Measurements from ENCODE around the gene CLEC6A. TPM values are rescaled to one million over a fixed set of nuclear protein-coding genes. Genes with fewer than 3 reads are reported as not detected.
"Not testable (repeated sequence)": the region's sequence is repeated elsewhere in the genome, so short reads cannot be mapped to it uniquely, and the experiment has no call there.

Gene CLEC6A
- not detected in 2 replicates for total RNA-seq (2014; rRNA removed; shearing (Covaris generic); ENCODE audit: low replicate concordance)

DNA sequence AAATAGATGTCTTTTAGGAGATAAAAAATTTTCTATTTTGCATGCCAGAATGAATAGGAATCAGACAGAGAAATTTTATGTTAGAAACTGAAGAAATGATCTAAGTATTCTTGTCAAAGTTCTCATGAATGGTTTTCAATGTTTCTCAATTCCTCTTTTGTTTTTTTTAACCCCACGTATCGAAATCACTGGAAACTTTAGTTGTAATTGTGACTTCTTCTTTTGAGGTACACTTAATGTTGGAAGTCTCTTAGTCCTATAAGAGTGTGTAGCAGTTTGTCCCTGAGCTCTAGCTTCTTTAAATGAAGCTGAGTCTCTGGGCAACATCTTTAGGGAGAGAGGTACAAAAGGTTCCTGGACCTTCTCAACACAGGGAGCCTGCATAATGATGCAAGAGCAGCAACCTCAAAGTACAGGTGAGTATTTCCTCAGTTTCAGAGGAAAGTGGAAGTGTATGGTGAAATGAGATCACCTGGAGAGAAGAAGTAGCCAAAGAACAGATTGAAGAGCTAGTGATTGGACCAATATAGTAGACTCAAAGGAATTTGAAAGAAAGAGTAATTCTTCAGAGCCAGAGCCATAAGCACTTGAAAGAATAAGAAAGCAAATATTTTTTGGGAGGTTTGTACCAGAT is at the start of gene CLEC6A:
TSS of gene CLEC6A (plus strand) at position 236 of the 634 bp plus-strand sequence. CDS start at position 386, 150 bp downstream.
- Histone ChIP-seq H3K4me3 (no peak within 1 kb of the TSS), H3K27me3 (peaks cover 10% of the 10 kb centered on the region; the same call in 1 of the 2 replicates), H3K36me3 (no peaks in the 10 kb centered on the region), H3K9me3 (no peaks in the 10 kb centered on the region)
- no peak for DNase-seq

DNA sequence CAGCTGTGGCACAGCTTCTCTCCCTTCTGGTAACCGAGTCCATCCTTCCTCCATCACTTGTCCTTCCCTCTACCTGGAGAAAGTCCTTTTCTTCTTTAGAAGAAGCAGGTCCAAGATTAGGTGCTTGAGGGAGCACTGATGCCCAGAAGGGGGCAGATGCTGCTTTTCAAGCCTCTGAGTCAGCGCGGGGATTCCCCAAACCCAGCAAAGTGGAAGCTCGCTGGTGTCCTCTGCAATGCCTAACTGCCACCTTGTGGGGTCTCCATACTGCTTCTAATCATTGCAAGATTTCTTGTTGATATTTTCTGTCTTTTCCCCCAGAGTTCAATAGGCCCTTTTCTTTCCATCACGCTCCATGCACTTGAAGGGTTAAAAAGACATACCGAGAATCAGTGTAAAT is 36.2 kb upstream of the CLEC6A start:
- H3K9me3 ChIP-seq, H3K27me3 ChIP-seq, H3K36me3 ChIP-seq, DNase-seq, H3K4me3 ChIP-seq: not testable (repeated sequence)

DNA sequence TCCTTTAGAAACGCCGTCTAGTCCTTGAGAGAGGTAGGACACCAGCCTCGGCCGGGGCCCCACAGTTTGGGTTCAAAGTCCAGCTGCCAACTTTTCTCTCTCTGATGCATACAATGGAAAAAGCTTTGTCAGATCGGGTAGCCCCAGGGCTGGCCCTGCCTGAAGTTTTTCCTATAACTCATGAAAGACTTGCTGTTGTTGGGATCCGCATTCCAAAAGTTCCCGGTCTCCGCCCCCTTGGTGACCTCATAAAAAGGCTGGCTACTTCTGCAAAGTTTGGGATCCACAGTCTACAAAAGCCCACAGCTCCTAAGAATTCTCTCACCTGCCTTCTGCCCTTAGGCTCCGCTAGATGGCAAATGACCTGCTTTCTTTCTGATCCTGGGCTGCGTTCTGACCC is 35.3 kb upstream of the CLEC6A start:
- no peaks in the 10 kb centered on the region for H3K36me3 ChIP-seq
- DNase-seq = no peak
- H3K27me3 ChIP-seq = no peaks in the 10 kb centered on the region
- H3K4me3 ChIP-seq = no peak overlapping the region
- no peaks in the 10 kb centered on the region for H3K9me3 ChIP-seq

DNA sequence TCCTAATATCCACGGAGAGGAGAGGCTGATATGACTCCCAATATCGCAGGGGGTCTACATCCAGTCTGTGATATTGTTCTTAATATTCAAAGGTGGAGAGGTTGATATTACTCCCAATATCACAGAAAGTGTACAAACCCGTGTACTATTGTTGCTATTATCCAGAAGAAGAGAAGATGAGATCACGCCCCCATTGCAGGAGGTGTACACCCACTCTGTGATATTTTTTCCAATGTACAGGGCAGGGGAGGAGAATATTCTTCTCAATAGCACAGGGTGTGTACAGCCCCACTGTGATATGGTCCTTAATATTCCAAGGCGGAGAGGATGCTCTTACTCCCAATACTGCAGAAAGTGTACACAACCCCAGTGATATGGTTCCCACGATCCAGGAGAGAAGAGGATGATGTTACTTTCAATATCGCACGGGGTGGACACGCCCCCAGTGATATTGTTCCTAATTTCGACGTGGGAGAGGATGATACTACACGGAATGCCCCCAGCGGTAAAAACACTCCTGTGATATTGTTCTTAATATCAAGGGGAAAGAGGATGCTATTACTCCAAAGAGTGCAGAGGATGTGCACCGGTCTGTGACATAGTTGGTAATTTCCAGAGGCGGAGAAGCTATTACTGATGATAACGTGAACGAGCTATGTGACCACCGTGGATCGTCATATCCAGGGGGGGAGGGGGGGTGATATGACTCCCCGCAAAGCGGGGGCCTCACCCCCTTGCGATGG is 11.1 kb upstream of the CLEC6A start:
- not testable (repeated sequence) for H3K9me3 ChIP-seq, DNase-seq, H3K36me3 ChIP-seq, H3K4me3 ChIP-seq, H3K27me3 ChIP-seq

DNA sequence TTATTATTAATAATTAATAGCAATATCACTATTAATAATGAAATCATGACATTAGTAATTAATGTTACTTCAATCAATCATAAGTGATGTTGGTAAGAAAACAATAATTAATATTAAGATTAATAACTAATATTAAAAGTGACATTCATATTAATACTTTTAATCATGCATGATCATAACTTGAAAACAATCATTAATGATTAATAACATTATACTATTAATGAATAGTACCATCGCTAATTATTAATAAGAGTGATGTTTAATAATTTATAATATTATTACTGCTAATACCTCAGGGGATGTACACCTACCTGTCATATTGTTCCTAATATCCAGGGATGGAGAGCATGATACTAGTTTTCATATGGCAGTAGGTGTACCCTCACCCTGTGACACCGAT is 10.0 kb upstream of the CLEC6A start:
- no peaks in the 10 kb centered on the region for H3K9me3 ChIP-seq
- 0 out of 2 replicates have a peak, but pooled peaks cover 2% of the 10 kb centered on the region for H3K27me3 ChIP-seq
- H3K4me3 ChIP-seq = no peak overlapping the region
- DNase-seq = no peak
- no peaks in the 10 kb centered on the region for H3K36me3 ChIP-seq

DNA sequence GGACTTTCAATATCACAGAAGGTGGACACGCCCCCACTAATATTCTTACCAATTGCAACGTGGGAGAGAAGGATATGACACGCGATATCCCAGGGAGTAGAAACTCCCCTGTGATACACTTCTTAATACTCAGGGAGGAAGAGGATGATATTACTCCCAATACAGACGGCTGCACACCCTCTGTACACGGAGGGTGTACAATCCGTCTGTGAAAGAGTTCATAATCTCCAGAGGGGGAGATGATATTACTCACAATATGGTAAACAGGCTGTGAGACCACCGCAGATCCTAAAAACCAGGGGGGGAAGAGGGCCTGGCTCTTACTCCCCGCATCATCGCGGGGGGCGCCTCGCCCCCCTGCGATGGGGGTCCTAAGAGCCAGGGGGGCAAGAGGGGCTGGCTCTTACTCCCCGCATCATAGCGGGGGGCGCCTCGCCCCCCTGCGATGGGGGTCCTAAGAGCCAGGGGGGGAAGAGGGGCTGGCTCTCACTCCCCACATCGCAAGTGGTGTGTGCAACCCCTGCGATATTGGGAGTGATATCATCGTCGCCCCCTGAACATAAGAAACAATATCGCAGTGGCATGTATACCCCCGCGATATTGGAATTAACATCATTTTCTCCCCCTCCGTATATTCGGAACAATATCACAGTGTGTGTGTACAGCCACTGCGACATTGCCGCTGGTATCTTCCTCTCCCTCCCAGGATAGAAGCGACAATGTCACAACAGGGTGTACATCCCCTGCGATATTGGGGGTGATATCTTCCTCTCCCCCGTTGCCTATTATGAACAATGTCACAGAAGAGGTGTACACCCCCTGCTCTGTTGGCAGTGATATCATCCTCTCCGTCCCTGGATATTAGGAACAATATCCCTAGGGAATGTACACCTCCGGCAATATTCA is 8.9 kb upstream of the CLEC6A start:
- H3K36me3 ChIP-seq = no peaks in the 10 kb centered on the region
- H3K4me3 ChIP-seq = no peak overlapping the region
- H3K27me3 ChIP-seq = peaks cover 2% of the 10 kb centered on the region; the same call in 1 of the 2 replicates
- no peaks in the 10 kb centered on the region for H3K9me3 ChIP-seq
- no peak for DNase-seq

DNA sequence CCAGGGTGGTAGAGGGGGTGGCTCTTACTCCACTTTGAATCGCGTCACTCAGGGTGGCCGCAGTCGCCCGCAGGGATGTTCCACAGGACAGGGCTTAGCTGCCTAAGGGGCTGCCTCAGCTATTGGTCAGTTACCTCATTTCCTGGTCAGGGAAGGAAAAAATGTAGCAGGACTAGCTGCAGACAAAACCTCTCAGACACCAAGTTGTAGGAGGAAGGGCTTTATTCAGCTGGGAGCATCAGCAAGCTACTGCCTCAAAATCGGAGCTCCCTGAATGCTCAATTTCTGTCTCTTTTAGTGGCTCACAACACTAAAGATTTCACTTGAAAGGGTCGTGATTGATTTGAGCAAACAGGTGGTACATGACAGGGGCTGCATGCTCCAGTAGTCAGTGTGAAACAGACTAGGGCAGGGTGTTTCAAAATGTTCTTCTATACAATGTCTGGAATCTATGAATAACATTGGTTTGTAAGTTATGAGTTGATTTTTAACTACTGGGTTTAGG is 6.4 kb upstream of the CLEC6A start:
- Histone ChIP-seq H3K9me3 (no peaks in the 10 kb centered on the region), H3K4me3 (no peak overlapping the region), H3K36me3 (no peaks in the 10 kb centered on the region), H3K27me3 (peaks cover 4% of the 10 kb centered on the region; the same call in 1 of the 2 replicates)
- no peak for DNase-seq

DNA sequence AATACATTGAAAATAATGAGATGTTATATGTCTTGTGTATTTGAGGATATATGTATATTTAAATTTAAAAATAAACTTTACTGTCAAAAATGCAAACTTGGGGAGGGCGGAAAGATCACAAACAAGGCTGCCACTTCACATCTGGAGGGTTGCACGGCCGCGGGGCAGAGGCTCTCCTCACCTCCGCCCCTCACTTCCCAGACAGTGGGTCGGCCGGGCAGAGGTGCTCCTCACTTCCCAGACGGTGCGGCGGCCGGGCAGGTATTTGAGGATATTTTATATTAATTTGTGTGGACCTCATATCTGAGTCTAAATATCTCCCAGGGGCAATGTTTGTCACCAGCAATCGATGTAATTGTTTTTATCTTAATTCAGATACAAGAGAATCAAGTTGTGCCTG is 3.7 kb upstream of the CLEC6A start:
- Histone ChIP-seq H3K4me3 (no peak overlapping the region), H3K9me3 (no peaks in the 10 kb centered on the region), H3K36me3 (no peaks in the 10 kb centered on the region), H3K27me3 (peaks cover 4% of the 10 kb centered on the region; the same call in 1 of the 2 replicates)
- DNase-seq = no peak

DNA sequence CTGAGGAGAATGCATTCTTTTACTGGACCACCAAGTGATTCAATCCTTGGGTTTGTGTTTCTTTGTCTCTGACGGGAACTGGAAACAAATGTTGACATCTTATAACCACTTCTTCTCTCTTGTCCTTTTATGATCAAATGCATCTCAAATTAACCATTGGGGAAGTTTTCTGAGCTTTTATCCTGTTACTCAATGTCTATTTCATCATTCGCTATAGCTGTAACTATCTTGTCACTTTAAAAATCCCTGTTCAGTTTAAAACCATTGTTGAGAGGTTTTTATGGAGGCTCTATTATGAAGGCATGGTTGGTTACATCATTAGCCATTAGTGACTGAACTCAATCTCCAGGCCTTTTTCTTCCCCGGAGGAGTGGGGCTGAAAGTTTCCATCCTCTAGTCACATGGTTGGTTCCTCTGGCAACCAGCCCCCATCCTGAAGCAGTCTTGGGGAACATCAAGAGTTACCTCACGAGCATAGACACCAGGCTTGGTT is 2.7 kb upstream of the CLEC6A start:
- Histone ChIP-seq H3K27me3 (peaks cover 7% of the 10 kb centered on the region; the same call in 1 of the 2 replicates), H3K36me3 (no peaks in the 10 kb centered on the region), H3K9me3 (no peaks in the 10 kb centered on the region), H3K4me3 (no peak overlapping the region)
- no peak for DNase-seq

DNA sequence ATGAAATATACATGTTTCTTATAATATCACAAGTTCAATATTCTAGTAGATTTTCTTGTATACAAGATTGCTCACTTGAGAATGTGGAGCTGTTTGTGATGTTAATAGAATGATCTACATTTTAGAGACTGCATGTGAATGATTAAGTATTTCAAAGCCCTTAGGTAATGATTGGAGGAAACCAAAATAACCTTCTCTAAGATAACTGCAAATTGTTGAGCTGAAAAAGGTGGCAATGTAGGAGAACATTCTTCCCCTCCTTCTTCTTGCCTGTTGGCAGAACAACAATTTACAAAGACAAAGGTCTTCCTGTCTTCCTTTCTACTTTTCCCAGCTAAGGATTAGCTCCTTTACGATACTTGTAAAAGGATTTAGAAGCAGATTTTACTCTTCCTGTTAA is 2.0 kb upstream of the CLEC6A start:
- Histone ChIP-seq H3K27me3 (peaks cover 7% of the 10 kb centered on the region; the same call in 1 of the 2 replicates), H3K36me3 (no peaks in the 10 kb centered on the region), H3K4me3 (no peak overlapping the region), H3K9me3 (no peaks in the 10 kb centered on the region)
- no peak for DNase-seq

DNA sequence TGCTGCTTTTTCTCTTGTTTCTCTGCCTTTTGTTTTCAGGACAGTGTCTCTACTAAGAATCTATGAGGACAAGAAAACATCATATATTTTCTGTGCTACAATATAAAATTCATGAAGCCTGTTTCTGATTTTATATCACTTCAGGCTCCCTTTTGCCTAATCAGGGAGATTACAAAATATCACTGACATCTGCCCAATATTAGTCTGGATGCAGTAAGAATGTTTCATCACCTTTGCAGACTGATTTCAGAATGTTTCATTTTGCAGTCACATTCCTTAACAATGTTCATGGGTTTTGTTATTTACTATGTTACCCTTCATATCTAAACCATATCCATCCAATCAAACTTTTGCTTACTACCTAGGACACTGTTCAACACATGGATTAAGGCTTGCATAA is 491 bp upstream of the CLEC6A start:
- Histone ChIP-seq H3K36me3 (no peaks in the 10 kb centered on the region), H3K27me3 (peaks cover 9% of the 10 kb centered on the region; the same call in 1 of the 2 replicates), H3K9me3 (no peaks in the 10 kb centered on the region), H3K4me3 (no peak overlapping the region)
- no peak for DNase-seq

DNA sequence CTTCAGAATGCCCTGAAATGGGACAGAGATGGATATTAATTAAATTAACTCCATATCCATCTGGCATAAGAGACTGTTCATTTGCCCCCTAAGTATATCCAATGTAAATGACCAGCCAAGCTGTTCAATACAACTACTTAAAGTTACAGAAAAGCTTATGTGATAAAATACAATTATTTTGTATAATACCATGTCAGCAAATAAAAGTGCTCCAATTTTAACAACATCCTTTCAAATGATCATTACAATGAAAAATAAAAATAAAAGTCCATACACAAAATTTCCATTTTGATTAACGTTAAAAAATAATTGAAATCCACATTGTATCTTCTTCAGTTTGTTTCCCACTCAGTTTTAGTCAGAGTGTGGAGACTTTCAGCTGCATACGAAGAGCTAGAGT is 5.7 kb downstream of the CLEC6A start:
- Histone ChIP-seq H3K36me3 (no peaks in the 10 kb centered on the region), H3K4me3 (no peak overlapping the region), H3K9me3 (no peaks in the 10 kb centered on the region), H3K27me3 (peaks cover 24% of the 10 kb centered on the region)
- DNase-seq = no peak

DNA sequence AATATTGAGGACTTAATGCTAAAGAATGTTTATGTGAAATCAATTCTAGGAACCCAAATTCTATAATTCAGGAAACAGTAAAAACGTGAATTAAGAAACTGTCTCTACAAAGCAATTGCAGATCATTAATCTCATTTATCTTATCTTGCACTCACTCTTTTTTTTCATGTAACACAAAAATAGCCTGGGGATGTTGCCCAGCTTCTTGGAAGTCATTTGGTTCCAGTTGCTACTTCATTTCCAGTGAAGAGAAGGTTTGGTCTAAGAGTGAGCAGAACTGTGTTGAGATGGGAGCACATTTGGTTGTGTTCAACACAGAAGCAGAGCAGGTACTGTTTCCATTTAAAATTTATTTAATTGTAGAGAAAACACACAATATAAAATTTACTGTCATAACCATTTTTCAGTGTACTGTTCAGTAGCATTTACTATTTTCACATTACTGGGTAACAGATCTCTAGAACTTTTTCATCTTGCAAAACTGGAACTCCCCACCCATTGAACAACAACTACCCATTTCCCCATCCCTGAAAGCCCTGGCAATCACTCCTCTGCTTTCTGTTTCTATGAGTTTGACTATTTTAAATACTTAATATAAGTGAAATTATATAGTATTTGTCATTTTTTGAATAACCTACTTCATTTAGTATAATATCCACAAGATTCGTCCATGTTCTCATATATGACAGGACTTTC is 9.7 kb downstream of the CLEC6A start:
- Histone ChIP-seq H3K9me3 (no peaks in the 10 kb centered on the region; the same call in 1 of the 2 replicates), H3K4me3 (no peak overlapping the region), H3K36me3 (no peaks in the 10 kb centered on the region), H3K27me3 (peaks cover 18% of the 10 kb centered on the region)
- no peak for DNase-seq

DNA sequence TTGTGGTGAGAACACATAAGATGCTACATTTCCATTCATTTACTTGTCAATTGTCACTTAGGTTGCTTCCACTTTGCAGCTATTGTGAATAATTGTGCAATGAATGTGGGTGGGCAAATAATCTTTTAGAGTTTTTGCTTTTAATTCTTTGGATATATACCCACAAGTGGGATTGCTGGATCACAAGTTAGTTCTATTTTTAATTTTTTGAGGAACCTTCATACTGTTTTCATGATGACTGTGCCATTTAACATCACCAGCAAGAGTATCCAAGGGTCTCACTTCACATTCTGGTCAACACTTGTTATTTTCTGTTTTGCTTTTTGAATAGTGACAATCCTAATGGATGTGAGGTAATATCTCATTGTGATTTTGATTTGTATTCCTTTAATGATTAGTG is 10.5 kb downstream of the CLEC6A start:
- Histone ChIP-seq H3K36me3 (no peaks in the 10 kb centered on the region), H3K9me3 (no peaks in the 10 kb centered on the region; the same call in 1 of the 2 replicates), H3K27me3 (peaks cover 21% of the 10 kb centered on the region), H3K4me3 (no peak overlapping the region)
- no peak for DNase-seq

DNA sequence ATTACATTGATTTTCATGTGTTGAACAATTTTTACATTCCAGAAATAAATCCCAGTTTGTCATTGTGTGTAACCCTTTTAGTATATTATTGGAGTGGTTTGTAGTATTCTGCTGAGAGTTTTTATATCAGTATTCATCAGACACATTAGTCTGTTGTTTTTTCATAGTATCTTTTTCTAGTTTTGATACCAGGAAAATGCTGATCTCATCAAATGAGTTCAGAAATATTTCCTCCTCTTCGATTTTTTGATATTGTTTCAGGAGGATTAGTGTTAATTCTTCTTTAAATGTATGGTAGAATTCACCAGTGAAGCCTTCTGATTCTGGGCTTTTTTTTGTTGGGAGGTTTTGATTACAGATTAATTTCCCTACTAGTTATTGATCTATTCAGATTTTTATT is 15.3 kb downstream of the CLEC6A start:
- DNase-seq = no peak
- Histone ChIP-seq H3K36me3 (no peaks in the 10 kb centered on the region), H3K27me3 (peaks cover 4% of the 10 kb centered on the region; the same call in 1 of the 2 replicates), H3K4me3 (no peak overlapping the region), H3K9me3 (no peaks in the 10 kb centered on the region; the same call in 1 of the 2 replicates)

Data from MG63 (cell line).